A673 (cell line): ENCODE data around the gene PFKFB2. TPM values are rescaled to one million over a fixed set of nuclear protein-coding genes. Genes with fewer than 3 reads are reported as not detected.

Experiments
- BruUV-seq: library from RNA; stranded (reverse); fragments of 400-500 nt; replicated peaks from 2 replicates; lab custom pipeline; 2021; lab: Mats Ljungman, UMichigan
- CTCF ChIA-PET: fragments of 300-600 bp; sonication (Branson Sonifier 250); formaldehyde crosslinking; loops from one replicate; lab custom pipeline; 2022; ENCODE audit warnings: antibody characterized with exemption; lab: Charles Lee
- POLR2A ChIA-PET: fragments of 300-600 bp; sonication (Branson Sonifier 250); formaldehyde crosslinking; loops from one replicate; lab custom pipeline; 2022; ENCODE audit warnings: antibody characterized with exemption; ENCODE audit not compliant: low non-redundant PET; lab: Charles Lee
- DNase-seq: peaks from one replicate; pipeline ENCODE4 v3.0.0-alpha.2; 2015; ENCODE audit warnings: low spot score
- H3K27ac ChIP-seq: fragments of 200-600 bp; sonication (generic); 2 replicates; pipeline ENCODE4 v1.5.1; 2016; ENCODE audit warnings: mixed run types, low read depth, mild to moderate bottlenecking, mixed read lengths, antibody characterized with exemption, low read length; ENCODE audit not compliant: poor library complexity, severe bottlenecking
- H3K27me3 ChIP-seq: fragments of 200-600 bp; sonication (generic); replicated peaks from 2 replicates; pipeline ENCODE4 v1.6.1; 2017; ENCODE audit warnings: mixed run types, low read depth, mild to moderate bottlenecking, mixed read lengths, antibody characterized with exemption, low read length; ENCODE audit not compliant: insufficient read depth, poor library complexity
- H3K36me3 ChIP-seq: fragments of 200-600 bp; sonication (generic); 2 replicates; pipeline ENCODE4 v1.6.1; 2016; ENCODE audit warnings: mixed run types, mild to moderate bottlenecking, mixed read lengths, antibody characterized with exemption, low read length; ENCODE audit not compliant: insufficient read depth, poor library complexity, severe bottlenecking
- H3K4me1 ChIP-seq: fragments of 200-600 bp; sonication (generic); 2 replicates; pipeline ENCODE4 v1.6.1; 2017; ENCODE audit warnings: mixed run types, mild to moderate bottlenecking, mixed read lengths, antibody characterized with exemption, low read length; ENCODE audit not compliant: insufficient read depth, poor library complexity, severe bottlenecking
- H3K4me3 ChIP-seq: fragments of 200-600 bp; sonication (generic); 2 replicates; pipeline ENCODE4 v1.5.1; 2016; ENCODE audit warnings: low read depth, mixed run types, mild to moderate bottlenecking, mixed read lengths, low read length; ENCODE audit not compliant: poor library complexity, severe bottlenecking
- H3K9me3 ChIP-seq: fragments of 200-600 bp; sonication (generic); 2 replicates; pipeline ENCODE4 v1.6.1; 2016; ENCODE audit warnings: mixed run types, low read depth, mild to moderate bottlenecking, mixed read lengths, antibody characterized with exemption, low read length; ENCODE audit not compliant: poor library complexity, severe bottlenecking
- CTCF ChIP-seq: fragments of 300-800, 200-600 bp; sonication (generic); conservative IDR thresholded peaks from 2 replicates; pipeline ENCODE4 v1.5.1; 2017; ENCODE audit warnings: low read depth, mild to moderate bottlenecking, antibody characterized with exemption, low read length, moderate library complexity, mixed read lengths
- EZH2 ChIP-seq: fragments of 200-600 bp; sonication (generic); IDR thresholded peaks from 2 replicates; pipeline ENCODE4 v1.6.1; 2017; ENCODE audit warnings: borderline replicate concordance, low read depth, mild to moderate bottlenecking, mixed read lengths, antibody characterized with exemption, low read length; ENCODE audit not compliant: poor library complexity, severe bottlenecking
- intact Hi-C: fragments of 100-400 bp; cut with micrococcal nuclease; formaldehyde crosslinking; loops from one replicate; pipeline ENCODE4 v1.10.0; 2022; ENCODE audit not compliant: unreplicated experiment
- total RNA-seq: library from RNA; stranded (reverse); gene quantifications from 2 replicates; pipeline ENCODE4 v1.2.3, GENCODE V29; 2021

PFKFB2 gene
- total RNA-seq, 1 experiment from 2014 or later: 7.6 TPM

GRCh38 chr1:207021876-207022596 lies 31.0 kb upstream of the PFKFB2 start:
- CTCF ChIA-PET: no interaction called here

GRCh38 chr1:207022996-207023679 lies 29.9 kb upstream of the PFKFB2 start:
- TF ChIP-seq CTCF (no peak), EZH2 (no peak)
- CTCF ChIA-PET: no interaction called here
- DNase-seq: no peak
- Histone ChIP-seq H3K27ac (no peak overlapping the region), H3K27me3 (no peaks in the 10 kb centered on the region), H3K4me3 (no peak overlapping the region), H3K36me3 (no peaks in the 10 kb centered on the region), H3K4me1 (no peaks in the 10 kb centered on the region), H3K9me3 (no peaks in the 10 kb centered on the region)
- intact Hi-C loops: no loop called here
- POLR2A ChIA-PET: no interaction called here
- no TSS peak for BruUV-seq

More at GRCh38 chr1:207021876-207022596, 31.0 kb upstream of the PFKFB2 start:
- Histone ChIP-seq H3K27me3 (no peaks in the 10 kb centered on the region), H3K4me1 (no peaks in the 10 kb centered on the region), H3K4me3 (no peak overlapping the region), H3K27ac (no peak overlapping the region), H3K9me3 (no peaks in the 10 kb centered on the region), H3K36me3 (no peaks in the 10 kb centered on the region)
- POLR2A ChIA-PET: interaction anchor here (0.5 kb wide), 1 partner anchor 68 kb away, joined by 3 read pairs; no protein-coding TSS in a partner anchor
- no peak for DNase-seq
- intact Hi-C loops: no loop called here
- TF ChIP-seq EZH2: no peak
- TF ChIP-seq CTCF: no peak
- BruUV-seq: no TSS peak

- Histone ChIP-seq H3K9me3 (no peaks in the 10 kb centered on the region), H3K27ac (no peak overlapping the region), H3K4me3 (no peak overlapping the region), H3K27me3 (peaks cover 4% of the 10 kb centered on the region), H3K4me1 (no peaks in the 10 kb centered on the region), H3K36me3 (no peaks in the 10 kb centered on the region)
- CTCF ChIA-PET: no interaction called here
- BruUV-seq: no TSS peak
- POLR2A ChIA-PET: no interaction called here
- intact Hi-C loops: no loop called here
- TF ChIP-seq EZH2 (no peak), CTCF (no peak)
- no peak for DNase-seq
These were observed 28.6 kb upstream of the PFKFB2 start for GRCh38 chr1:207024202-207025145.
